CD4-positive, alpha-beta T cell treated with Interleukin-15 for 1 hour (primary cell): ENCODE data around the gene VHLL.

Source experiments
- DNase-seq: peaks from one replicate; pipeline ENCODE4 v3.0.0-alpha.2; 2020

VHLL gene

DNA sequence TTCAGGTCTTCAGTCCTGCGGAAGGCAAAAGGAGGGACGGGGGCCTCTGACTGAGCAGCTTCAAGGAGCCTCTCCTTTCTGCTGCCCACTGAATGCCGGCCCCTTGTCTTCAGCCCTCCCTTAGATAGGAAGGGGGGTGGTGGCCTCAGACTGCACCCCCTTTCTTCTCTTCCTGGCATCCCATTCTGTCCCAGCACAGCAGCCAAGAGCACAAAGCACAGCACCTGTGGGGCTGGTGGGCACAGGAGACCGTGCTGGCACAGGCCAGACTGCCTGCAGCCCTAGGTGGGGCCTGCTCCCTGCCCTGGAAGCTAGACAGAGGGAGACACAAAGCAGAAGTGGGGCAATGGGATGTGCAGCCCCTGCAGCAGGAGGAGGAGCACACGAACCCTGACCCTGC lies 49.5 kb downstream of the VHLL start:
- no peak for DNase-seq
